HCT116 (cell line): ENCODE measurements around the gene RBM4B. TPM values are rescaled to one million over a fixed set of nuclear protein-coding genes. Genes with fewer than 3 reads are reported as not detected.

Experiments
- ATAC-seq: fragments of 200-7000 bp; cut with Tn5 transposase; 2 replicates; pipeline ENCODE4 v1.9.1; 2020; ENCODE audit warnings: mild to moderate bottlenecking, moderate library complexity
- BruUV-seq: library from RNA; stranded (reverse); fragments of 400-500 nt; replicated peaks from 2 replicates; lab custom pipeline; 2021; lab: Mats Ljungman, UMichigan
- CTCF ChIA-PET: fragments of 300-600 bp; sonication (Branson Sonifier 250); formaldehyde crosslinking; loops from one replicate; lab custom pipeline; 2021; ENCODE audit warnings: antibody characterized with exemption; lab: Charles Lee
- POLR2A ChIA-PET: fragments of 300-600, 350-600 bp; sonication (Branson Sonifier 250); formaldehyde crosslinking; loops from one replicate; lab custom pipeline; 2021; ENCODE audit warnings: antibody characterized with exemption; lab: Charles Lee
- RAD21 ChIA-PET, 2 experiments: fragments of 300-600 bp; sonication (Branson Sonifier 250); formaldehyde crosslinking; loops; one replicate each; lab custom pipeline; 2023; ENCODE audit warnings: low total read pairs in 2 of 2; ENCODE audit not compliant: uncharacterized antibody in 2 of 2, unreplicated experiment in 2 of 2, low non-redundant PET in 1 of 2; lab: Charles Lee
- DNase-seq: peaks from one replicate; pipeline ENCODE4 v3.0.0-alpha.2; 2010; ENCODE audit warnings: low read depth, low spot score
- H2AFZ ChIP-seq: fragments of 200-600 bp; shearing (Covaris generic), sonication (generic); 2 replicates; pipeline ENCODE4 v1.6.1; 2017; ENCODE audit warnings: low read depth, mixed run types, mixed read lengths, antibody characterized with exemption, low read length; ENCODE audit not compliant: poor library complexity, severe bottlenecking
- H3K27ac ChIP-seq: 2 replicates; pipeline ENCODE4 v1.5.1; 2012; ENCODE audit warnings: low read depth, low read length
- H3K27me3 ChIP-seq: fragments of 200-600 bp; sonication (generic); 2 replicates; pipeline ENCODE4 v1.6.1; 2016; ENCODE audit warnings: mixed run types, low read length, mixed read lengths; ENCODE audit not compliant: insufficient read depth
- H3K36me3 ChIP-seq, 2 experiments: fragments of 200-500 bp in 1 of 2; fragments of 200-600 bp in 1 of 2; sonication (Bioruptor generic) in 1 of 2; sonication (generic) in 1 of 2; 2 replicates each; pipeline versions ENCODE4 v1.5.1 to v1.6.1; 2014 to 2016; ENCODE audit warnings: low read length in 2 of 2, inconsistent platforms in 1 of 2, mixed read lengths in 1 of 2, mixed run types in 1 of 2; ENCODE audit not compliant: insufficient read depth in 2 of 2, control insufficient read depth in 1 of 2
- H3K4me1 ChIP-seq, 2 experiments: fragments of 200-600 bp in 1 of 2; sonication (generic) in 1 of 2; 2 replicates each; pipeline versions ENCODE4 v1.5.1 to v1.6.1; 2012 to 2017; ENCODE audit warnings: low read length in 2 of 2, inconsistent platforms in 1 of 2, mild to moderate bottlenecking in 1 of 2, mixed read lengths in 1 of 2, mixed run types in 1 of 2, moderate library complexity in 1 of 2; ENCODE audit not compliant: insufficient read depth in 2 of 2, control insufficient read depth in 1 of 2
- H3K4me2 ChIP-seq: fragments of 200-600 bp; sonication (generic); 2 replicates; pipeline ENCODE4 v1.6.1; 2017; ENCODE audit warnings: mixed run types, low read length, mixed read lengths
- H3K4me3 ChIP-seq, 2 experiments: fragments of 200-600 bp in 1 of 2; sonication (generic) in 1 of 2; replicated peaks in 1 of 2; 2 replicates each; pipeline ENCODE4 v1.5.1; 2011 to 2016; ENCODE audit warnings: low read length in 2 of 2, control low read depth in 1 of 2, low read depth in 1 of 2, mild to moderate bottlenecking in 1 of 2, mixed read lengths in 1 of 2, mixed run types in 1 of 2
- H3K79me2 ChIP-seq: fragments of 200-600 bp; sonication (generic); 2 replicates; pipeline ENCODE4 v1.6.1; 2017; ENCODE audit warnings: mild to moderate bottlenecking, mixed run types, low read length, moderate library complexity, mixed read lengths; ENCODE audit not compliant: insufficient read depth
- H3K9ac ChIP-seq: fragments of 200-600 bp; sonication (generic); 2 replicates; pipeline ENCODE4 v1.6.1; 2016; ENCODE audit warnings: low read length, mixed read lengths
- H3K9me2 ChIP-seq: fragments of 200-600 bp; sonication (generic), shearing (Covaris generic); 2 replicates; pipeline ENCODE4 v1.6.1; 2017; ENCODE audit warnings: mixed run types, mild to moderate bottlenecking, moderate library complexity; ENCODE audit not compliant: insufficient read depth
- H3K9me3 ChIP-seq, 2 experiments: fragments of 200-500 bp in 1 of 2; fragments of 200-600 bp in 1 of 2; sonication (Bioruptor generic) in 1 of 2; sonication (generic) in 1 of 2; 2 replicates each; pipeline ENCODE4 v1.6.1; 2014 to 2017; ENCODE audit warnings: low read length in 2 of 2, mixed read lengths in 2 of 2, inconsistent platforms in 1 of 2, low read depth in 1 of 2, mild to moderate bottlenecking in 1 of 2, mixed run types in 1 of 2, moderate library complexity in 1 of 2; ENCODE audit not compliant: control insufficient read depth in 1 of 2, insufficient read depth in 1 of 2
- H4K20me1 ChIP-seq: fragments of 200-600 bp; sonication (generic), shearing (Covaris generic); 2 replicates; pipeline ENCODE4 v1.6.1; 2017; ENCODE audit warnings: mixed run types, mild to moderate bottlenecking, moderate library complexity; ENCODE audit not compliant: insufficient read depth
- CBX3 ChIP-seq: IDR thresholded peaks from 2 replicates; pipeline ENCODE4 v1.6.1; 2012; ENCODE audit warnings: low read depth
- EGR1 ChIP-seq: IDR thresholded peaks from 2 replicates; pipeline ENCODE4 v1.6.1; 2012; ENCODE audit warnings: low read depth
- EZH2 ChIP-seq: fragments of 200-600 bp; sonication (generic); IDR thresholded peaks from 2 replicates; pipeline ENCODE4 v1.6.1; 2017; ENCODE audit warnings: antibody characterized with exemption, mixed run types
- EZH2phosphoT487 ChIP-seq: fragments of 200-600 bp; IDR thresholded peaks from 2 replicates; pipeline ENCODE4 v1.6.1; 2018; ENCODE audit warnings: antibody characterized with exemption, borderline replicate concordance
- FOSL1 ChIP-seq: IDR thresholded peaks from 2 replicates; pipeline ENCODE4 v1.6.1; 2012; ENCODE audit warnings: low read depth
- RAD21 ChIP-seq: IDR thresholded peaks from 2 replicates; pipeline ENCODE4 v1.6.1; 2012; ENCODE audit warnings: low read depth, mild to moderate bottlenecking
- SP1 ChIP-seq: IDR thresholded peaks from 2 replicates; pipeline ENCODE4 v1.6.1; 2012; ENCODE audit warnings: low read depth
- SRF ChIP-seq: IDR thresholded peaks from 2 replicates; pipeline ENCODE4 v1.6.1; 2012; ENCODE audit warnings: low read depth
- YY1 ChIP-seq: IDR thresholded peaks from 2 replicates; pipeline ENCODE4 v1.6.1; 2011; ENCODE audit warnings: low read length, low read depth, moderate library complexity, mild to moderate bottlenecking; ENCODE audit not compliant: insufficient replicate concordance; ENCODE audit errors: extremely low read depth
- ZNF274 ChIP-seq: fragments of 200-500 bp; sonication (Bioruptor generic); IDR thresholded peaks from 2 replicates; pipeline ENCODE4 v1.6.1; 2014; ENCODE audit warnings: mild to moderate bottlenecking, low read depth, low read length, inconsistent platforms
- intact Hi-C: fragments of 100-400 bp; cut with micrococcal nuclease; formaldehyde crosslinking; loops from 2 replicates; pipeline ENCODE4 v1.10.0; 2022
- total RNA-seq: library from RNA; stranded (reverse); gene quantifications from one replicate; pipeline ENCODE4 v1.2.1, GENCODE V29; 2021; ENCODE audit not compliant: unreplicated experiment
- TF ChIP-seq, protein P1 (sequence below): IDR thresholded peaks from 2 replicates; pipeline ENCODE4 v1.6.1; 2012
- TF ChIP-seq, protein P2 (sequence below): IDR thresholded peaks from 2 replicates; pipeline ENCODE4 v1.6.1; 2012
- TF ChIP-seq, protein P3 (sequence below): IDR thresholded peaks from 2 replicates; pipeline ENCODE4 v1.6.1; 2012; ENCODE audit warnings: low read depth

The RBM4B gene
- total RNA-seq, 1 experiment from 2014 or later: 18.1 TPM

DNA sequence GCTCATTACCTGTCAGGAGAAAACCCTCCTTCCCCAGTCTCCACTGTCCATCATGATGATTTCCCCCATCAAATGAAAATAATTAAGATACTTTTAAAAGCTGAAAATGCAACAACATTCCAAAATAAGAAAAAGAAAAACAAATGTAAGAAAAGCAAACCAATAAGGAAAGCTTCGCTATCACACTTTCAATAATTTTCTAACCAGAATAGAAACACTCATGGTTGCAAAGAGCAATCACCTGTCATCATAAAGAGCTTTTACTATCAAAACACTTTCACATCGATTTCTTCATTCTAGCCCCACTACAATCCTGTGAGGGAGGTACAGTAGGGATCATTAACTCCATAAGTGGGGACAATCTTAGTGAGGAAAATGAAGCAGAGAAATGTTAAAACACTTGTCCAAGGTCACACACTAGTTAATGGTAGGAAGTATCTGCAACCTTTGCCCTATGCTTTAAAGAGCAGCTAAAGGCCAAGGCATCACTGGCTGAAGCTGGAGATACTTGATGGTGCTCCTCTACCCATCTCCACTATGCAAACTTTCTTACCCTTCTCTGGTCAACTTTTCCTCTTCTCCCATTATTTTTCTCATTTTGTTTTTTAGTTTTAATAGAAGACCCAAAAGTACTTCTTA lies 2.6 kb downstream of the RBM4B start:
- ChIA-PET CTCF (interaction anchor here (0.6 kb wide), 1 partner anchor 181 kb away, joined by 4 read pairs; no protein-coding TSS in a partner anchor), POLR2A (no interaction called here), RAD21 (no interaction called here)
- peaks cover 3 to 24% of the 10 kb centered on the region in 2 experiments; a peak in 3 of 4 replicates for H3K4me1 ChIP-seq
- H4K20me1 ChIP-seq: no peaks in the 10 kb centered on the region
- BruUV-seq: no TSS peak
- H3K4me2 ChIP-seq: no peak overlapping the region
- H3K9me2 ChIP-seq: no peaks in the 10 kb centered on the region
- no peak for ATAC-seq
- intact Hi-C loops: loop anchor here (10.0 kb wide), 1 partner anchor 240 kb away; the partner anchor contains the start of gene MRPL11
- no peak overlapping the region for H2AFZ ChIP-seq
- no peaks in the 10 kb centered on the region for H3K27me3 ChIP-seq
- H3K4me3 ChIP-seq: no peak overlapping the region
- no peak for DNase-seq
- H3K79me2 ChIP-seq: peaks cover 69% of the 10 kb centered on the region
- no peaks in the 10 kb centered on the region for H3K9me3 ChIP-seq
- H3K9ac ChIP-seq: no peak overlapping the region
- H3K36me3 ChIP-seq: peaks cover 11 to 14% of the 10 kb centered on the region in 2 experiments; a peak in 2 of 4 replicates
- TF ChIP-seq RAD21 (no peak), YY1 (no peak), EZH2 (no peak), SRF (no peak), EGR1 (no peak), EZH2phosphoT487 (no peak), ZNF274 (no peak), SP1 (no peak), FOSL1 (no peak), CBX3 (no peak)
- TF ChIP-seq, protein P1, sequence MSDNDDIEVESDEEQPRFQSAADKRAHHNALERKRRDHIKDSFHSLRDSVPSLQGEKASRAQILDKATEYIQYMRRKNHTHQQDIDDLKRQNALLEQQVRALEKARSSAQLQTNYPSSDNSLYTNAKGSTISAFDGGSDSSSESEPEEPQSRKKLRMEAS: no peak
- TF ChIP-seq, protein P2, sequence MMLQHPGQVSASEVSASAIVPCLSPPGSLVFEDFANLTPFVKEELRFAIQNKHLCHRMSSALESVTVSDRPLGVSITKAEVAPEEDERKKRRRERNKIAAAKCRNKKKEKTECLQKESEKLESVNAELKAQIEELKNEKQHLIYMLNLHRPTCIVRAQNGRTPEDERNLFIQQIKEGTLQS: no peak
- TF ChIP-seq, protein P3, sequence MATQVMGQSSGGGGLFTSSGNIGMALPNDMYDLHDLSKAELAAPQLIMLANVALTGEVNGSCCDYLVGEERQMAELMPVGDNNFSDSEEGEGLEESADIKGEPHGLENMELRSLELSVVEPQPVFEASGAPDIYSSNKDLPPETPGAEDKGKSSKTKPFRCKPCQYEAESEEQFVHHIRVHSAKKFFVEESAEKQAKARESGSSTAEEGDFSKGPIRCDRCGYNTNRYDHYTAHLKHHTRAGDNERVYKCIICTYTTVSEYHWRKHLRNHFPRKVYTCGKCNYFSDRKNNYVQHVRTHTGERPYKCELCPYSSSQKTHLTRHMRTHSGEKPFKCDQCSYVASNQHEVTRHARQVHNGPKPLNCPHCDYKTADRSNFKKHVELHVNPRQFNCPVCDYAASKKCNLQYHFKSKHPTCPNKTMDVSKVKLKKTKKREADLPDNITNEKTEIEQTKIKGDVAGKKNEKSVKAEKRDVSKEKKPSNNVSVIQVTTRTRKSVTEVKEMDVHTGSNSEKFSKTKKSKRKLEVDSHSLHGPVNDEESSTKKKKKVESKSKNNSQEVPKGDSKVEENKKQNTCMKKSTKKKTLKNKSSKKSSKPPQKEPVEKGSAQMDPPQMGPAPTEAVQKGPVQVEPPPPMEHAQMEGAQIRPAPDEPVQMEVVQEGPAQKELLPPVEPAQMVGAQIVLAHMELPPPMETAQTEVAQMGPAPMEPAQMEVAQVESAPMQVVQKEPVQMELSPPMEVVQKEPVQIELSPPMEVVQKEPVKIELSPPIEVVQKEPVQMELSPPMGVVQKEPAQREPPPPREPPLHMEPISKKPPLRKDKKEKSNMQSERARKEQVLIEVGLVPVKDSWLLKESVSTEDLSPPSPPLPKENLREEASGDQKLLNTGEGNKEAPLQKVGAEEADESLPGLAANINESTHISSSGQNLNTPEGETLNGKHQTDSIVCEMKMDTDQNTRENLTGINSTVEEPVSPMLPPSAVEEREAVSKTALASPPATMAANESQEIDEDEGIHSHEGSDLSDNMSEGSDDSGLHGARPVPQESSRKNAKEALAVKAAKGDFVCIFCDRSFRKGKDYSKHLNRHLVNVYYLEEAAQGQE: no peak
- no peak overlapping the region for H3K27ac ChIP-seq
